Astrocyte of the spinal cord (primary cell): ENCODE results near the gene MAPK1.

Experiments used
- DNase-seq: peaks from one replicate; pipeline ENCODE4 v3.0.0; 2011; ENCODE audit warnings: low read depth, low spot score
- H3K4me3 ChIP-seq: 2 replicates; pipeline ENCODE4 v1.5.1; 2011; ENCODE audit warnings: low read depth, mild to moderate bottlenecking, low read length, moderate library complexity
- CTCF ChIP-seq: IDR thresholded peaks from 2 replicates; pipeline ENCODE4 v1.5.1; 2012; ENCODE audit warnings: low read depth, mild to moderate bottlenecking, low read length, inconsistent platforms
- in situ Hi-C: cut with HindIII; loops from 2 replicates; pipeline ENCODE4 v1.10.0; 2017; ENCODE audit warnings: low sequenced_read_pairs

Gene MAPK1

GRCh38 chr22:21709688-21710087 is 157.8 kb downstream of the MAPK1 start:
- in situ Hi-C loops, result loop anchor here (25.0 kb wide), 1 partner anchor 228 kb away; no protein-coding TSS in a partner anchor
- DNase-seq, result no peak
- H3K4me3 ChIP-seq, result no peak overlapping the region
- no peak for TF ChIP-seq CTCF

- no peak for TF ChIP-seq CTCF
- in situ Hi-C loops, result loop anchor here (25.0 kb wide), 1 partner anchor 228 kb away; no protein-coding TSS in a partner anchor
- H3K4me3 ChIP-seq, result no peak overlapping the region
- no peak for DNase-seq
These were observed 158.5 kb downstream of the MAPK1 start for GRCh38 chr22:21708960-21709359.

GRCh38 chr22:21707677-21708076 is 159.8 kb downstream of the MAPK1 start:
- no peak for TF ChIP-seq CTCF
- no peak overlapping the region for H3K4me3 ChIP-seq
- DNase-seq, result no peak
- in situ Hi-C loops, result loop anchor here (25.0 kb wide), 1 partner anchor 230 kb away; no protein-coding TSS in a partner anchor
